GM12891 (cell line): ENCODE measurements around the gene GPS1.

Source experiments
- DNase-seq: peaks from one replicate; pipeline ENCODE4 v3.0.0; 2011; ENCODE audit warnings: low spot score; ENCODE audit not compliant: insufficient read length
- FAIRE-seq: peaks from 2 replicates; lab custom pipeline; 2011; peaks lifted over from hg19 to GRCh38; lab: Jason Lieb, UNC
- PAX5 ChIP-seq: IDR thresholded peaks from 2 replicates; pipeline ENCODE4 v1.6.1; 2011; ENCODE audit warnings: low read length, moderate library complexity, mild to moderate bottlenecking; ENCODE audit not compliant: insufficient read depth, severe bottlenecking
- POLR2A ChIP-seq: IDR thresholded peaks from 2 replicates; pipeline ENCODE4 v1.6.1; 2011; ENCODE audit warnings: low read depth, low read length, control low read depth
- POLR2AphosphoS5 ChIP-seq: IDR thresholded peaks from 2 replicates; pipeline ENCODE4 v1.6.1; 2011; ENCODE audit warnings: low read depth, low read length, control low read depth
- POU2F2 ChIP-seq: IDR thresholded peaks from 2 replicates; pipeline ENCODE4 v1.6.1; 2011; ENCODE audit warnings: low read depth, mild to moderate bottlenecking, control low read depth, low read length, moderate library complexity
- SPI1 ChIP-seq: IDR thresholded peaks from 2 replicates; pipeline ENCODE4 v1.6.1; 2011; ENCODE audit warnings: low read depth, low read length, control low read depth
- TAF1 ChIP-seq: IDR thresholded peaks from 2 replicates; pipeline ENCODE4 v1.6.1; 2011; ENCODE audit warnings: low read depth, low read length, control low read depth

GPS1 gene

DNA sequence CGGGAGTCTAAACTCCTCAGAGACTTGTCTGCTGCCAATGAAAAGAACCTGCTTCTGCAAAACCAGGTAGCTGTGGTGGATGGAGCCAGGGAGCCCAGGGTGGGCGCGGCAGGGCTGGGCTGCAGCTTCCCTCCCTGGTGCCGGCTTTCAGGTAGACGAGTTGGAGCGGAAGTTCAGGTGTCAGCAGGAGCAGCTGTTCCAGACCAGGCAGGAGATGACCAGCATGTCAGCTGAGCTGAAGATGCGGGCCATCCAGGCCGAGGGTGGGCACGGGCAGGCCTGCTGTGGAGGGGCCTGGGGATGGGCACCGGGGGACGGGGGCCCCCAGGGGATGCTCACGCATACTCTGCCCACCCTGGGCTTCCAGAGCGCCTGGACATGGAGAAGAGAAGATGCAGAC is 23.5 kb upstream of the GPS1 start:
- TF ChIP-seq POLR2A = no peak
- no peak for TF ChIP-seq POU2F2
- TF ChIP-seq PAX5 = no peak
- no peak for TF ChIP-seq TAF1
- TF ChIP-seq POLR2AphosphoS5 = no peak
- TF ChIP-seq SPI1 = no peak
- DNase-seq (no peak), FAIRE-seq (no peak)

DNA sequence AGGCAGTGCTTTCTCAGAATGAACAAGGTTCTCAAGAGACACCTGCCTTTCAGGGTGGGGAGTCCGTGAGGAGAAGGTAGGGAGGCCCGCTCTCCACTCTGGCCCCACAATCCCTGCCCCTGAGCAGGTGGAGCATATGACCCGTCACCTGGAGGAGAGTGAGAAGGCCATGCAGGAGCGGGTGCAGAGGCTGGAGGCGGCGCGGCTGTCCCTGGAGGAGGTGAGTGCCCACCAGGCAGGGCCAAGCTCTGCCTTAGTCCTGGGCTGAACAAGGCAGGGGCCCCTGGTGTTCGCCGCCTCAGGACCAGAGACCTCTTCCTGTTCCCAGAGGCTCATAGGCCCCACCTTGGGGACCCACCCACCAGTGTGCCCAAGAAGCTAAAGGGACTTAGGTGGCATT is 22.7 kb upstream of the GPS1 start:
- no peak for TF ChIP-seq POU2F2
- TF ChIP-seq PAX5 = no peak
- TF ChIP-seq SPI1 = no peak
- TF ChIP-seq POLR2A = no peak
- no peak for TF ChIP-seq POLR2AphosphoS5
- no peak for TF ChIP-seq TAF1
- DNase-seq (no peak), FAIRE-seq (no peak)

DNA sequence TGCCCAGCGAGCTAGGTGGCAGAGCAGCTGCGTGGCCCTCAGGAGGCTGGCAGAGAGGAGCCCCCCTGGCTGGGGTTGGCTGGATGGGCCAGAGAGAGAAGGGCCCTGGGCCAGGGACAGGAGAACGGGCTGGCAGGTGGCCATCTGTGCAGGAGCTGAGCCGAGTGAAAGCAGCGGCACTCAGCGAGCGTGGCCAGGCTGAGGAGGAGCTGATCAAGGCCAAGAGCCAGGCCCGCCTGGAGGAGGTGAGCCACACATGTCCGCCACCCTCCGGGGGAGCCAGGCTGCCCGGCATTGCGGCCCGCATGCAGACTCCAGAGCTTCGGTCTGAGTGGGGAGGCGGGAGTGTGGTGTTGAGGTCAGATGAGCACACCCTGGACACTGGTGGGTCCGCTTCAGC is 22.3 kb upstream of the GPS1 start:
- FAIRE-seq (no peak), DNase-seq (no peak)
- TF ChIP-seq POLR2A (no peak), POLR2AphosphoS5 (no peak), TAF1 (no peak)

DNA sequence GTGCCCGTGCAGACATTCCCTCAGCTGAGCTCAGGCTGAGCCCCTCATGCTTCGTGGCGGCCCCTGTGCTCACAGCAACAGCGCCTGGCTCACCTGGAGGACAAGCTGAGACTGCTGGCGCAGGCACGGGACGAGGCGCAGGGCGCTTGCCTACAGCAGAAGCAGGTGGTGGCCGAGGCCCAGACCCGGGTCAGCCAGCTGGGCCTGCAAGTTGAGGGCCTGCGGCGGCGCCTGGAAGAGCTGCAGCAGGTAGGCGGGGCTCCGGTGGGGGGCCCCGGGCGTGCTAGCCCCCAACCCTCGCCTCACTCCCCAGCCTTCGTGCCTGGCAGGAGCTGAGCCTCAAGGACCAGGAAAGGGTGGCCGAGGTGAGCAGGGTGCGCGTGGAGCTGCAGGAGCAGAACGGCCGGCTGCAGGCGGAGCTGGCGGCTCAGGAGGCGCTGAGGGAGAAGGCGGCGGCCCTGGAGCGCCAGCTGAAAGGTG is 21.7 kb upstream of the GPS1 start:
- DNase-seq (no peak), FAIRE-seq (no peak)
- TF ChIP-seq PAX5 (no peak), TAF1 (no peak), POU2F2 (no peak), POLR2AphosphoS5 (no peak), SPI1 (no peak), POLR2A (no peak)

DNA sequence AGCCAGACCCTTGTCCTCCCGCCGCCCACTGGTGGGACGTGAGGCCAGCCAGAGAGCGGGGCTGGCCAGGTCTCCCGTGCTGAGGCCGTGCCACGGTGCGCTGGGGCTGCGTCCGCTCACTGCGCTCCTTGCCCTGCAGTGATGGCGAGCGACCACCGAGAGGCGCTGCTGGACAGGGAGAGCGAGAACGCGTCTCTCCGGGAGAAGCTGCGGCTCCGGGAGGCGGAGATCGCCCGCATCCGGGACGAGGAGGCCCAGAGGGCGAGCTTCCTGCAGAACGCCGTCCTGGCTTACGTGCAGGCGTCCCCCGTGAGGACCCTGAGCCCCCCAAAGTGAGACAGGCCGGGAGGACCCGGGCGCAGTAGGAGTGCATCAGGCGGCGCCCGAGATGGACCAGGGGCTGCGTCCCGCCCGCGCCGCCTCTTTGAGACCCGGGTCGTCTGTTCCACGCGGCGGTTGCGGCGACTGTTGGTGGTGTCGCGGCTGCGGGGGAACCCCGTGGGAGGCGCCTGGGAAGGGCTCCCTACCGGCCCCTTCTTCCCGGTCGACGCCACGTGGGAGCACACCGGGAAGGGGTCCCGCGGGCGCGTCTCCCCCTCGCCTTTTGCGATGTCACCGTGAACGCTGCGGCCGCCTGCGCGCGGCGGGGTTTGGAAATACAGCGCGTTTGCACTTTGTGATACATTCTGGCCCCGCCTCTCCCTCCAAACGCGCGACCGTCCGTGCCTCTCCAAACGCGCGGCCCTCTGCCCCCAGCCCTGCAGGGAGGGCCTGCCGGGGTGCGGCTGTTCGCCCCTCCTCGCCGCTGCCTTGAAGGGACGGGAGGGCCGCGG is 21.0 kb upstream of the GPS1 start:
- DNase-seq (peak; percentile 92), FAIRE-seq (peak; percentile 94)
- TF ChIP-seq POU2F2 (no peak; the same call in 1 of the 2 replicates), TAF1 (no peak), POLR2A (no peak), SPI1 (no peak), PAX5 (no peak), POLR2AphosphoS5 (no peak)

DNA sequence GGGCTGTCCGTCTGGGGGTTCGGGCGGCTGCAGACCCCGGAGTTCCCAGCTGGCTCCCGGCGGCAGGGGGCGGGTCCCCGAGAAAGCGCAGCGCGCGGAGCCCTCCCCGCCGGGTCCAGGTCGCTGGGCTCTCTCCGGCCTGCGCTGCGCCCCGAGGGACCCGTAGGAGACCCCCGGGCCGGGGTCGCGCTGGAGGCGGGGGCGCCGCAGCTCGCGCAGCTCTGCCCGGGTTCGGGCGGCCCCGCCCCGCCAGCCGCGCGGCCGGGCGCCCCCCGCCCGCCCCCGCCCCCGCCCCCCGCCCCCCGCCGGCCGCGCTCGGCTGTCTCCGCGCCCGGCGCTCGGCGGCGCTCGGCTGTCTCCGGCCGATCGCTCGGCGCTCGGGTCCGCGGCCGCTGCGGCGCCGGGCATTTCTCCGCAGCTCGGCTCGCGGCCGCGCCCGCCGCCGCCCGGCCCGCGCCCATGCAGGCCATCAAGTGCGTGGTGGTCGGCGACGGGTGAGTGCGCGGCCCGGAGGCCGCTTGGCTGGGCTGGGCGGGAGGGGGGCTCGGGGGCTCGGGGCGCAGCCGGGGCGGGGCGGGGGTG is 20.3 kb upstream of the GPS1 start, which contains the start of gene RAC3:
Gene RAC3, plus strand, starts transcription at position 376 of the 582 bp plus-strand sequence. Its CDS starts 84 bp downstream, at position 460.
- peak; percentile 73 for DNase-seq
- TF ChIP-seq POLR2AphosphoS5 = no peak
- no peak for TF ChIP-seq SPI1
- TF ChIP-seq POU2F2 = no peak
- TF ChIP-seq PAX5 = no peak
- TF ChIP-seq TAF1 = no peak
- TF ChIP-seq POLR2A = no peak
- peak; percentile 20 for FAIRE-seq

DNA sequence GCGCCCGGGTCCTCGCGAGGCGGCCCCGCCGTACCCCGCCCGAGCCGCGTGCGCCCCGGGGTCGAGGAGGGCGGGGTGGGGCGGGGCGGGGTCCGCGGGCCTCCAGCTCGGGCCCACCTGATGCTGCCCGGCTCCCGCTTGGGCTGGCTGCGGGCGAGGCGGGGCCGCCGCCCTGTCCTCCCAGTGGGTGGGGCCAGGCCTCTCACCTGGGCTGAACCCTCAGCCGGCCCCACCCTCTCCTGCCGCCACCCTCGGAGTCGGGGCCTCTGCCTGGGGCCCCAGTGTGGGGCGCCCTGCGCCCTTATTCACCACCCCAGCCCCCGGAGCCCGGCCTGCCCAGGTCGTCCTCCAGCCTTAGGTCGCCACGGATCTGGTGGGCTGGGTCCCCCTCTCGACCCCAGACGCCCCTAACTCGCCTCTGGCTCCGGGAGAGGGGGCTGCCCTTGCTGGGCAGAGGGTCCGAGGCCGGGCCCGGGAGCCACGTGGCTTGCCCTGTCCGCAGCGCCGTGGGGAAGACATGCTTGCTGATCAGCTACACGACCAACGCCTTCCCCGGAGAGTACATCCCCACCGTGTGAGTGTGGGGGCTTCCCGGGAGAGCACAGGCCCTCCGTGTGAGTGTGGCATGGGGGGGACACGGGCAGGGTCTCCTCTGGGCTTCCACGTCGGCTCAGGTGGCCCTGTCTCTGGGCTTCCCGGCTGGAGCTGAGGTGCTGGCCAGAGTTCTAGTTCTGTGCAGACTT is 19.6 kb upstream of the GPS1 start:
- FAIRE-seq (peak; percentile 65), DNase-seq (peak; percentile 64)

DNA sequence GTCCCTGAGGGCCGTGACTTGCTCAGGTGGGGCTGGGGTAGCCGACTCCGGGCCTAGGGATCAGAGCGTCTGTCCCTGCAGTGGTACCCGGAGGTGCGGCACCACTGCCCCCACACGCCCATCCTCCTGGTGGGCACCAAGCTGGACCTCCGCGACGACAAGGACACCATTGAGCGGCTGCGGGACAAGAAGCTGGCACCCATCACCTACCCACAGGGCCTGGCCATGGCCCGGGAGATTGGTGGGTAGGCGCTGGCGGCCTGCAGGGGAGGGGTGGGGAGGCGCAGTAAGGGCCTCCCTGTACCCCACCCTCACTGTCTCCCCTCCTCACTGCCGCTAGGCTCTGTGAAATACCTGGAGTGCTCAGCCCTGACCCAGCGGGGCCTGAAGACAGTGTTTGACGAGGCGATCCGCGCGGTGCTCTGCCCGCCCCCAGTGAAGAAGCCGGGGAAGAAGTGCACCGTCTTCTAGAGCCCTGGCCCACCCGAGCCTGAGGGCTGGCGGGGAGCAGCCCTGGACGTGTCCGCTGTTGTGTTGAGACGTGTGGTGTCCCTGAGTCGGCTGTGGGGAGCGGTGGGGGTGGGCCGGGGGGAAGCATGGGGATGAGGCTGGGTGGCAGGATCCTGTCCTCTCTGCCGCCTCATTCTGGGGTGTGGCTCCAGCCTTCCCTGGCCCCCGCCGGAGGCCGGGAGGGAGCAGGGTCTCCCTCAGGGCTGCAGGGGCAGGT is 18.2 kb upstream of the GPS1 start:
- FAIRE-seq = no peak
- no peak for DNase-seq
- TF ChIP-seq TAF1 = no peak
- TF ChIP-seq SPI1 = no peak
- TF ChIP-seq POLR2A = no peak
- TF ChIP-seq POLR2AphosphoS5 = no peak
- TF ChIP-seq PAX5 = no peak
- TF ChIP-seq POU2F2 = no peak

More for the DNA sequence above, 19.6 kb upstream of the GPS1 start:
- no peak for TF ChIP-seq POLR2A
- no peak for TF ChIP-seq SPI1
- TF ChIP-seq POU2F2 = no peak

DNA sequence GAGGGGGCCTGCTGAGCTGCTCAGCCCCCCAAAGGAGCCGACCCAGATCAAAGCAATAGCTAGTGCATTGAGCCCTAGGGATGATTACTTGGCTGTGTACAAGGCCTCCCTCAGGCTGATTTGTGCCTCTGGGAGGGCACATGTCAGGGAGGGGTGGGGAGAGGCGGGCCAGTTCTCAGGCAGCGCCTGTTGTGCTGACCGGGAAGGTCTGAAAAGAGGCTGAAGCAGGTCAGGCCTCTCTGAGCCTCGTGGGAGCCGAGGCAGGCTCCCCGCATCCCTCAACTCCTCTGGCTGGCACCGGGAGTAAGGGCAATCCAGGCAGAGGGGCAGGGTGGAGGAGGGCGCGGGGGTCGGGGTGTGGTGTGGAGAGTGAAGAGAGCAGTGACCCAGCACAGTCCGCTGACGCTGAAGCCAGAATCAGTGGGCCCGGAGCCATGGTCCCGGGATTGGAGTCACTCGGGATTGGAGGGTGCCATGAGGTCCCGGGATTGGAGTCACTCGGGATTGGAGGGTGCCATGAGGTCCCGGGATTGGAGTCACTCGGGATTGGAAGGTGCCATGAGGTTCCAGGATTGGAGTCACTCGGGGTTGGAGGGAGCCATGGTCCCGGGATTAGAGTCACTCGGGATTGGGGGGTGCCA is 17.2 kb upstream of the GPS1 start:
- TF ChIP-seq PAX5 = no peak
- TF ChIP-seq POU2F2 = no peak
- TF ChIP-seq POLR2AphosphoS5 = no peak
- no peak for TF ChIP-seq SPI1
- no peak for TF ChIP-seq TAF1
- TF ChIP-seq POLR2A = no peak
- FAIRE-seq = no peak
- no peak for DNase-seq

DNA sequence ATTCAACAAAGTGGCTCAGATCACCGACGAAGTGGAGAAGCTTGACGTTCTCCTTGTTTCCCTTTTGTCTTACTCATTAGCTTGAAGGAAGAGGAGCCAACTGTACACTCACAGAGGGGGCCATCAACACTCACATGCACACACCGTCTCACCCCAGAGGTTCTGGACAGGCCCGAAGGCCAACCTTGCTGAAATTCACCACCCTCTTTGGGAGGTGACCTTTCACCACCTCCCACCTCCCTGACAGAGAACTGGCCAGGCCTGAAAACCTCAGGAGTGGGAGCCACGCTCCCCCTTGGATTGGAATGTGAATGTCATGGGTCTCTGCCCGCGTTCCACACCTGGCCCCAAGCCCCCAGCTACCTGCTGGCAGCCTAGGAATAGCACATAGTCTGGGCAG is 16.2 kb upstream of the GPS1 start:
- TF ChIP-seq POU2F2 = no peak
- no peak for TF ChIP-seq POLR2AphosphoS5
- no peak for TF ChIP-seq TAF1
- no peak for TF ChIP-seq PAX5
- TF ChIP-seq SPI1 = no peak
- no peak for TF ChIP-seq POLR2A
- FAIRE-seq (no peak), DNase-seq (no peak)
